Chondrocyte (in vitro differentiated cells): Measurements from ENCODE around the gene KIFAP3. TPM values are rescaled to one million over a fixed set of nuclear protein-coding genes. Genes with fewer than 3 reads are reported as not detected.

Experiments used
- DNase-seq: peaks from one replicate; pipeline ENCODE4 v3.0.0; 2021; ENCODE audit warnings: mixed read lengths, low spot score
- H3K27ac Mint-ChIP-seq: one replicate; pipeline ENCODE4 v1.8.0; 2021; ENCODE audit warnings: mild to moderate bottlenecking, moderate library complexity, mixed read lengths; ENCODE audit not compliant: unreplicated experiment
- H3K27me3 Mint-ChIP-seq: 2 replicates; pipeline ENCODE4 v1.8.0; 2021; ENCODE audit warnings: low read depth, mixed read lengths
- H3K36me3 Mint-ChIP-seq: 2 replicates; pipeline ENCODE4 v1.8.0; 2021; ENCODE audit warnings: low read depth, mixed read lengths
- H3K4me1 Mint-ChIP-seq: 2 replicates; pipeline ENCODE4 v1.8.0; 2021; ENCODE audit warnings: low read depth, mild to moderate bottlenecking, mixed read lengths
- H3K4me3 Mint-ChIP-seq: one replicate; pipeline ENCODE4 v1.8.0; 2021; ENCODE audit warnings: mild to moderate bottlenecking, moderate library complexity, mixed read lengths; ENCODE audit not compliant: unreplicated experiment
- H3K9me3 Mint-ChIP-seq: 2 replicates; pipeline ENCODE4 v1.8.0; 2021; ENCODE audit warnings: low read depth, mixed read lengths
- CTCF ChIP-seq: fragments of 200-600 bp; sonication (generic); IDR thresholded peaks from 2 replicates; pipeline ENCODE4 v1.5.0; 2021; ENCODE audit warnings: antibody characterized with exemption, mild to moderate bottlenecking, moderate library complexity
- total RNA-seq: library from RNA; stranded (reverse); gene quantifications from 3 replicates; pipeline ENCODE4 v1.2.1, GENCODE V29; 2021

Gene KIFAP3
- total RNA-seq, 1 donor from 2014 or later, result 25.5 TPM

- Mint-ChIP-seq H3K27me3 (no peaks in the 10 kb centered on the region), H3K4me3 (no peak overlapping the region), H3K27ac (no peak overlapping the region), H3K36me3 (peaks cover 34% of the 10 kb centered on the region), H3K9me3 (peaks cover 17% of the 10 kb centered on the region), H3K4me1 (no peaks in the 10 kb centered on the region)
- TF ChIP-seq CTCF, result no peak
- no peak for DNase-seq
Observed at GRCh38 chr1:170049176-170049800, 25.2 kb downstream of the KIFAP3 start.

- Mint-ChIP-seq H3K9me3 (peaks cover 10% of the 10 kb centered on the region), H3K27ac (no peak overlapping the region), H3K36me3 (peaks cover 31% of the 10 kb centered on the region)
Observed at GRCh38 chr1:170048515-170048914, 26.0 kb downstream of the KIFAP3 start.

GRCh38 chr1:170044187-170044586, 30.3 kb downstream of the KIFAP3 start:
- H3K4me1 Mint-ChIP-seq, result no peaks in the 10 kb centered on the region
- no peak overlapping the region for H3K4me3 Mint-ChIP-seq
- no peaks in the 10 kb centered on the region for H3K27me3 Mint-ChIP-seq
- no peak for DNase-seq
- H3K36me3 Mint-ChIP-seq, result peaks cover 15% of the 10 kb centered on the region
- no peak overlapping the region for H3K27ac Mint-ChIP-seq
- H3K9me3 Mint-ChIP-seq, result no peaks in the 10 kb centered on the region
- no peak for TF ChIP-seq CTCF

More at GRCh38 chr1:170048515-170048914, 26.0 kb downstream of the KIFAP3 start:
- H3K4me1 Mint-ChIP-seq, result no peaks in the 10 kb centered on the region
- no peak for TF ChIP-seq CTCF
- H3K4me3 Mint-ChIP-seq, result no peak overlapping the region
- no peaks in the 10 kb centered on the region for H3K27me3 Mint-ChIP-seq
- DNase-seq, result no peak

- Mint-ChIP-seq H3K4me1 (no peaks in the 10 kb centered on the region), H3K9me3 (no peaks in the 10 kb centered on the region), H3K27me3 (no peaks in the 10 kb centered on the region), H3K4me3 (no peak overlapping the region), H3K36me3 (peaks cover 12% of the 10 kb centered on the region), H3K27ac (no peak overlapping the region)
- TF ChIP-seq CTCF, result no peak
- no peak for DNase-seq
Observed at GRCh38 chr1:170041423-170042192, 32.9 kb downstream of the KIFAP3 start.

- Mint-ChIP-seq H3K4me1 (peaks cover 23% of the 10 kb centered on the region), H3K27ac (peak overlapping the region; percentile 9), H3K36me3 (peaks cover 12% of the 10 kb centered on the region), H3K9me3 (peaks cover 3% of the 10 kb centered on the region), H3K4me3 (no peak overlapping the region), H3K27me3 (no peaks in the 10 kb centered on the region)
- DNase-seq, result no peak
- TF ChIP-seq CTCF, result no peak
Observed at GRCh38 chr1:170032531-170033280, 41.8 kb downstream of the KIFAP3 start.
